Measurements from ENCODE around the gene POC1B.

Gene POC1B

GRCh38 chr12:89414851-89415250, 111.0 kb downstream of the POC1B start:
- DNase-seq, result no peak

DNA sequence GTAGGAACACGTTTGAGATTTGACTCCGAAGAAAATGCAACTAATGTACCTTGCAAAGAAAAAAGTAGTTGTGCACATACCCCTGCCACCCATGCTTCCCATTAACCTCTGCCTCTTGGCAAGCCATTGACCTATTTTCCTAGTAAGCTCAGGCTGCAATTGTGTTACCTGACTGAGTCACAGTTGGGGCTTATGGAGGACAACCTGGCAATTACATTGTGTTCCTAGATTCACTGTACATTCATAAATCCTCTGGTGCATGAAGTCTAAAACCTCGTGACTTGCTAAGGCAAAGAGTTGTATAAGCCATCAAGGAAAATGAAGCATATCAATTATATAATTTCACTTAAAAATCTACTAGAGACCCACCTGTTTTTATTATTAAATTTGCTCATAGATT, 111.5 kb downstream of the POC1B start:
- no peak for DNase-seq

GRCh38 chr12:89413234-89413633, 112.6 kb downstream of the POC1B start:
- no peak for DNase-seq

- no peak for DNase-seq
Observed at GRCh38 chr12:89412665-89413064, 113.2 kb downstream of the POC1B start.

- DNase-seq, result no peak
Observed at GRCh38 chr12:89411846-89412245, 114.0 kb downstream of the POC1B start.

DNA sequence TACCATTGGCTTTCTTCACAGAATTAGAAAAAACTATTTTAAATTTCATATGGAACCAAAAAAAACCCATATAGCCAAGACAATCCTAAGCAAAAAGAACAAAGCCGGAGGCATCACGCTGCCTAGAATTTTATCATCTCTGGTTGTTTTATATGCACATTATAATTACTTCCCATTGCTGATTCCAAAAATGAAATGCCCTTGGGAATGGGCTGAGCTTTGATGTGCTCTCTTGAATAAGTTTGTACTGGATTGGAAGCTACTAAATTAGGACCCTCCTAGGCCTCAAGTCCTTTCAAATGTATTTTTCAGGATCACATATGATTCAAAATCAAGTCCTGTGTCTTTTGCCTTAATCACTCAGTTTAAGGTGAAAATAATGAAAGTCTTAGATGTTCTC, 114.6 kb downstream of the POC1B start:
- no peak for DNase-seq

DNA sequence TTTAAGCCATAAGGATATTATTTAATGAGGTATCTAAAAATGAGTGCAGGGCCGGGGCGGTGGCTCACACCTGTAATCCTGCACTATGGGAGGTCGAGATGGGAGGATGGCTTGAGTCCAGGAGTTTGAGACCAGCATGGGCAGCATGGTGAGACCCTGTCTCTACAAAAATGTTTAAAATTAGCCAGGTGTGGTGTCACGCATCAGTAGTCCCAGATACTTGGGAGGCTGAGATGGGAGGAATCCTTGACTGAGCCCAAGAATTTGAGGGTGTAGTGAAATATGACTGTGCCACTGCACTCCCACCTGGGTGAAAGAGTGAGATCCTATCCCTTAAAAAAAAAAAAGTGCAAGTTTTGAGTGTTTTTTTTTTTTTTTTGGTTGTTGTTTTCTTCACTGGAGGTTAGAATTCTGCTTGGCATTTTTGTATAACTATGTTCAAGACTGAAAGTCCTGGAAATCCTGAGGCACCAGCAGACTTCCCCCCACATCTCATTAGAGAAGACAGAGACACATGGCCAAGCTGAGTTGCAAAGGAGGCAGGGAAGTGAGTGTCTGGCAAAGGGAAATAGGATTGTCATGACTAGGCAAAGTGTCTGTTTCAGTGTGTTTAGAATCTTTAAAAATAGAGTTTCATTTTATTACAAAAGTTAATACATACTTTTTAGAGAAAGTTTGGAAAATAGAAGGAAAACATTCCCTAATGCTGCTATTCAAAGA, 120.1 kb downstream of the POC1B start:
- DNase-seq, result no peak

GRCh38 chr12:89401433-89402058, 124.3 kb downstream of the POC1B start:
- no peak for DNase-seq

DNA sequence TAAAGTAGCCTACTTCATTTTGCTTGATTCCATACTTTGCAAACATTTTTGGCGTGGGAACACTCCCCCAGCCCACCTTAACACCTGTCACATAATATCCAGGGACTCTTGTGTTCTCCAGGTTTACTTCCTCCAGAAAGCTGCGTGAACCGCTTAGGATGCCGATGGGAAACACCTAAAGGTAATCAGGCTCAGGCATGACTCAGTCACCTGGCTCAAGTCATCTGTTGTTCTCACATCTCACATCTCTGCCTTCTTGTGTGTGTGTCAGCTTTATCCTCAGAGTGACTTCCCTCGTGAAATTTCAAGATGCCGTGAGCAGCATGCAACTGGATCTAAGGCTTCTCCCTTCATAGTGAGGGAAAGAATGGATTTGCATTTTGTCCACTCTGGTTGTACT, 125.4 kb downstream of the POC1B start:
- no peak for DNase-seq

- DNase-seq, result no peak
Observed at GRCh38 chr12:89395712-89396111, 130.1 kb downstream of the POC1B start.

DNA sequence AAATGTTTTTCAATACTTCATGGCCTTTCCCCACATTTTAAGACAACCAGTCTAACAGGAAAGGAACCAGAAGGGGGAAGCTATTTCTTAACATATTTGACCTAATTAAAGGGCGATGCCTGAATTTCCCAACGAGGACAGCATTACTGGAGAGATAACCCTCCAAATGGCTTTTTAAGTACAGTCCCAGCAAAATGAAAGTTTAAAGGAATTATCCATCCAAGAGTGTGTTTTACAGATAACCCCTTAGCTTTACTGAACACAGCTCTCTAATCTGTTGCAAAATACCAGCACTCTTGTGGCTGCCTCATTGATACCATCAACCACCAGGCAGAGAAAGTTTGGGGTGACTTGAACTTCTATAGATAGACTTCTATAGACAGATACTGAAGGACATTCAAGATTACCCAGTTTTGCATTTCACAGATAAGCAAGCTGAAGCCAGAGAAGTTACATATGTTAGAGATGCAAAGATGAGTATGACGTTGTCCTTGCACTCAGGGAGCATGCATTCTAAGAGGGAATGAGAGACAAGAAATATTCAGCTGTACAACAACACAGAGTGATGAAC, 132.2 kb downstream of the POC1B start:
- no peak for DNase-seq

- DNase-seq, result no peak
Observed at GRCh38 chr12:89392391-89392790, 133.5 kb downstream of the POC1B start.

DNA sequence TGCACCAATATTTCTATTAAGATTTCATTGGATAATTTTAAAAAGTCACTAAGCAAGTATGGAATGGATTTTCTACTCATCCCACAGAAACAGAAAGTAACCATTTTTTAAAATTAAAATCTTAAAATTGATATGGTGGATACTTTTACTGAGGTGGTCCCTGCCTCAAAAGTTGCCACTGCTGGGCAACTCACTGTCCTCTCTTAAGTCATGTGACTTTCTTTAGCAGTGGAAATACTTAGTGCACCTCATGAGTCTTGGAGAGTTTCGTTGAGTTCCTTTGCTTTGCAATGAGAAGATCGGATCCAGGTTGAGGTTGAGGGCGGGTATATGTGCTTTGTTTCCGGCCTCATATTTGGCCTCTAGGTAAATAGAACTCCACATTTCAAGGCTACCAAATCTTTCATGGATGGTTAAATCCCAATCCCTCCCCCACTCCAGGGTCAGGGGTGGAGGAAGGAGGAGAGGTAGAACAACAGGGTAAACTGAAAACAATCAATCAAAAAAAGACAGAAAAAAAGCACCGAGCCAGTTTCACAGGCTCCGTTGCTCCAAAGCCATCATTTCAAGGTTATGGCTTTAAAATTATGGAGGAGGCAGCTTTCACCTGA, 134.0 kb downstream of the POC1B start:
- DNase-seq, result no peak

GRCh38 chr12:89390802-89391673, 134.8 kb downstream of the POC1B start:
- DNase-seq, result no peak

- DNase-seq, result no peak
Observed at GRCh38 chr12:89389755-89390661, 135.8 kb downstream of the POC1B start.

DNA sequence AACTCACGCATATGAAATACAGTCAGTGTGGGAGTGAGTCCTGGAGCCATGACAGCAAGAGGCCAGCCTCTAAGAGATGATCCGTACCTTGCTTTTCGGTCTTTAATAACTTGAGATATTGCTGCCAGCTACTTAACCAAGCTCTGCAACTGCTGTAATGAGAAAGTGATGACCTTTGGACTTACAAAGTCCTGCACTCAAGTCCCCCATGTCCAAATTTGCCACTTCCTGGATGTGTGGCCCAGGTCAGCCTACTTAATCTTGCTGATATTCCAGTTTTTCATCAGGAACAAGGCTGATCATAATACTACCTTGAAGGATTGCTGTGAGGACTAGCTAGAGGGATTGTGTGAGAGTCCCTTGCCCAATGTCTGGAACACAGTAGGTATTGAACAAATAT, 139.7 kb downstream of the POC1B start:
- DNase-seq, result no peak

GRCh38 chr12:89384807-89385206, 141.0 kb downstream of the POC1B start:
- DNase-seq, result no peak

- DNase-seq, result no peak
Observed at GRCh38 chr12:89384050-89384758, 141.6 kb downstream of the POC1B start.

- DNase-seq, result no peak
Observed at GRCh38 chr12:89383235-89384049, 142.4 kb downstream of the POC1B start.

- DNase-seq, result no peak
Observed at GRCh38 chr12:89382328-89382727, 143.5 kb downstream of the POC1B start.

Measured in DMS153 (cell line).